Karpas-422 (cell line): ENCODE data around the gene ZFP3. TPM values are rescaled to one million over a fixed set of nuclear protein-coding genes. Genes with fewer than 3 reads are reported as not detected.
"Not testable (repeated sequence)": the region's sequence is repeated elsewhere in the genome, so short reads cannot be mapped to it uniquely, and the experiment has no call there.

ENCODE experiments used
- DNase-seq: peaks from one replicate; pipeline ENCODE4 v3.0.0-alpha.2; 2015
- H2AFZ ChIP-seq: fragments of 200-600 bp; sonication (generic); 2 replicates; pipeline ENCODE4 v1.6.1; 2014; ENCODE audit warnings: antibody characterized with exemption, low read length, mixed read lengths
- H3K27ac ChIP-seq: fragments of 200-600 bp; sonication (generic); 2 replicates; pipeline ENCODE4 v1.5.1; 2014; ENCODE audit warnings: mild to moderate bottlenecking, low read length, moderate library complexity
- H3K27me3 ChIP-seq: fragments of 200-600 bp; sonication (generic); 2 replicates; pipeline ENCODE4 v1.6.1; 2014; ENCODE audit warnings: low read length, mixed read lengths
- H3K36me3 ChIP-seq: fragments of 200-600 bp; sonication (generic); 2 replicates; pipeline ENCODE4 v1.6.1; 2014; ENCODE audit warnings: low read length, mixed read lengths; ENCODE audit not compliant: insufficient read depth
- H3K4me1 ChIP-seq: fragments of 200-600 bp; sonication (generic); 2 replicates; pipeline ENCODE4 v1.6.1; 2014; ENCODE audit warnings: mild to moderate bottlenecking, low read length, mixed read lengths
- H3K4me2 ChIP-seq: fragments of 200-600 bp; sonication (generic); 2 replicates; pipeline ENCODE4 v1.6.1; 2014; ENCODE audit warnings: low read length, low read depth, mild to moderate bottlenecking; ENCODE audit not compliant: poor library complexity, severe bottlenecking
- H3K4me3 ChIP-seq: fragments of 200-600 bp; sonication (generic); 2 replicates; pipeline ENCODE4 v1.5.1; 2014; ENCODE audit warnings: mild to moderate bottlenecking, antibody characterized with exemption, low read length, mixed read lengths
- H3K79me2 ChIP-seq: fragments of 200-600 bp; sonication (generic); 2 replicates; pipeline ENCODE4 v1.6.1; 2014; ENCODE audit warnings: mild to moderate bottlenecking, low read length, mixed read lengths
- H3K9ac ChIP-seq: fragments of 200-600 bp; sonication (generic); 2 replicates; pipeline ENCODE4 v1.6.0; 2014; ENCODE audit warnings: low read length
- H3K9me2 ChIP-seq: fragments of 200-600 bp; sonication (generic), shearing (Covaris generic); replicated peaks from 2 replicates; pipeline ENCODE4 v1.6.0; 2014; ENCODE audit warnings: mild to moderate bottlenecking, low read length, moderate library complexity; ENCODE audit not compliant: insufficient read depth
- H3K9me3 ChIP-seq: fragments of 300-700, 200-600 bp; sonication (generic); 2 replicates; pipeline ENCODE4 v1.6.1; 2014; ENCODE audit warnings: low read length, mixed read lengths
- H4K20me1 ChIP-seq: fragments of 200-600 bp; sonication (generic); 2 replicates; pipeline ENCODE4 v1.6.1; 2014; ENCODE audit warnings: mild to moderate bottlenecking, antibody characterized with exemption, low read length, low read depth; ENCODE audit not compliant: insufficient read depth
- total RNA-seq: library from RNA; depleted of rRNA; stranded (reverse); fragments of >200 nt; shearing (Covaris generic); gene quantifications from 2 replicates; pipeline ENCODE4 v1.2.3, GENCODE V29; 2014; ENCODE audit warnings: low replicate concordance

The ZFP3 gene
- total RNA-seq, 1 experiment from 2014 or later, result 0.63 TPM

DNA sequence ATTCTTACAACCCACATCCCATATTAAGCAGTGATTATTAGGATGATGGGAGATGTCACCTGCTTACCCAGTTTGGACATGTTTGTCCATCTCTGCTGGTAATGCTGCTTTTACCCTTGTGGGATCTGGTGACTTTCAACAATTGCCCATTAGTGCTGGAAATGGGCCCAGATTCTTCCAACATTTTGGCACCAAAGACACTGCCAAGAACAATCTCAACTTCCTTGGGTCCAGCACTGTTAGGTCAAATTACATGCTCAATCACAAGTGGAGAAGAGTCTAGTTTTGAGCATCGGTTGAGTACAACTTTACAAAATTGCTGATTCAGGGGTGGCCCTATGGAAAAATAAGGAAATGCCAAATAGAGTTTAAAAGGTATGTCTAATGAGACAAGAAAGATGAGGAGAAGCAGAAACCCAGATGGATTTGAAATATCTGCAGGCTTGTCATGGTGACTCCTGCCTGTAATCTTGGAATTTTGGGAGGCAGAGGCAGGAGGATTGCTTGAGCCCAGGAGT lies 13.0 kb upstream of the ZFP3 start:
- Histone ChIP-seq H3K27me3 (no peaks in the 10 kb centered on the region), H3K4me3 (no peak overlapping the region), H3K4me1 (no peaks in the 10 kb centered on the region), H4K20me1 (no peaks in the 10 kb centered on the region), H3K27ac (no peak overlapping the region), H2AFZ (no peak overlapping the region), H3K9ac (no peak overlapping the region), H3K9me3 (no peaks in the 10 kb centered on the region), H3K4me2 (no peak overlapping the region), H3K9me2 (no peaks in the 10 kb centered on the region), H3K79me2 (no peaks in the 10 kb centered on the region), H3K36me3 (no peaks in the 10 kb centered on the region)
- no peak for DNase-seq

DNA sequence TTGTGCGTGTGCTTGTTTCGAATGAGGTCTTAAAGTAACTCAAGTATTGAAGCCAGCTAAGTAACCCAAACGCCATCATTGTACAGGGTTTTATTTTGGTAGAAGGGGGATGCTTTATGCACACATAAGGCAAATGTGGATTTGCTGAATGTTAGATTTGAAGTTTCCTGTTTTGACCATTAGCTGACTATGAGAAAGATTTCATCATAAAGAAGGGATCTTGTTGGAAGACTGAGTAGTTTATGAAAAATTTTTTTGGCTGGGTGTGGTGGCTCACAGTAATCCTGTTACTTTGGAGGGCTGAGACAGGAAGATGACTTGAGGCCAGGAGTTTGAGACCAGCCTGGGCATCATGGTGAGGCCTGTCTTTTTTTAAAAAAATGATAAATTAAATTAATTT lies 10.0 kb upstream of the ZFP3 start:
- Histone ChIP-seq H3K27me3 (no peaks in the 10 kb centered on the region), H4K20me1 (no peaks in the 10 kb centered on the region), H2AFZ (no peak overlapping the region), H3K27ac (no peak overlapping the region), H3K9me3 (no peaks in the 10 kb centered on the region), H3K9ac (no peak overlapping the region), H3K4me2 (no peak overlapping the region), H3K36me3 (no peaks in the 10 kb centered on the region), H3K4me1 (no peaks in the 10 kb centered on the region), H3K79me2 (no peaks in the 10 kb centered on the region), H3K4me3 (no peak overlapping the region), H3K9me2 (no peaks in the 10 kb centered on the region)
- no peak for DNase-seq

DNA sequence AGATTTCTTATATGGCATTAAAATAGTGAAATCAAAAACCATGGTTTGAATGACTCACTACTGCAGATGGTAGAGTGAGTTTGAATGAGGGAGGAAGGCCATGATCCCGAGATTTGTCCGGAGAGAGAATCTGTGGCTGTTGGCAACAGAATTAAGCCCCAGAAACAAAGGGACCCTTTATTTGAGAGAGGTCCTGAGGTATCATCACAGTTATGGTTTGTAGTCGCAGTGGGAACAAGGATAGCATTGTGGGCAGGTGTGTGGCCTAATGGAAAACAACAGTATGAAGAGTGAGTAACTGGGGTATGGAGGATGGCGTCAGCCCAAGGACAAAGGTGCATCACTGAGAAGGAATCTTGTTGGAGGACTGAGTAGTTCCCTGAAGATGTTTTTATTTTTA lies 8.5 kb upstream of the ZFP3 start:
- no peak overlapping the region for H3K4me2 ChIP-seq
- no peaks in the 10 kb centered on the region for H3K9me2 ChIP-seq
- no peak overlapping the region for H3K27ac ChIP-seq
- no peak overlapping the region for H3K4me3 ChIP-seq
- no peak overlapping the region for H2AFZ ChIP-seq
- no peaks in the 10 kb centered on the region for H4K20me1 ChIP-seq
- H3K4me1 ChIP-seq, result no peaks in the 10 kb centered on the region
- no peaks in the 10 kb centered on the region for H3K36me3 ChIP-seq
- no peak for DNase-seq
- H3K27me3 ChIP-seq, result no peaks in the 10 kb centered on the region
- H3K9ac ChIP-seq, result no peak overlapping the region
- no peaks in the 10 kb centered on the region for H3K79me2 ChIP-seq
- no peaks in the 10 kb centered on the region for H3K9me3 ChIP-seq

DNA sequence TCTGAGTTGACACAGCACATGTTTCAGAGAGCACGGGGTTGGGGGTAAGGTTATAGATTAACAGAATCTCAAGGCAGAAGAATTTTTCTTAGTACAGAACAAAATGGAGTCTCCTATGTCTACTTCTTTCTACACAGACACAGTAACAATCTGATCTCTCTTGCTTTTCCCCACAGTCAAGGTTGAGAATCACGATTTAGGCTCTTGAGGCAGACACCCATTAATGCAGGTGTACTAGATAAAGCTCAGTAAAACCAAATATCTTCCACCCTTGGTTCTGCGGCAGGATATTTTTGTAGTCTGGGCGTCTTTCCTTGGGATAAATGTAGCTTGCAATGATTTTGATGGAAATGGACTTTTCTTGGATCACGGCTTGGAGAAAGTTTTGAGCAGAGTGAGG lies 2.8 kb upstream of the ZFP3 start:
- H3K27ac ChIP-seq, H3K4me3 ChIP-seq, H3K27me3 ChIP-seq, H3K9me2 ChIP-seq, H4K20me1 ChIP-seq, H2AFZ ChIP-seq, H3K36me3 ChIP-seq, H3K4me1 ChIP-seq, DNase-seq, H3K4me2 ChIP-seq, H3K9me3 ChIP-seq, H3K79me2 ChIP-seq, H3K9ac ChIP-seq: not testable (repeated sequence)

DNA sequence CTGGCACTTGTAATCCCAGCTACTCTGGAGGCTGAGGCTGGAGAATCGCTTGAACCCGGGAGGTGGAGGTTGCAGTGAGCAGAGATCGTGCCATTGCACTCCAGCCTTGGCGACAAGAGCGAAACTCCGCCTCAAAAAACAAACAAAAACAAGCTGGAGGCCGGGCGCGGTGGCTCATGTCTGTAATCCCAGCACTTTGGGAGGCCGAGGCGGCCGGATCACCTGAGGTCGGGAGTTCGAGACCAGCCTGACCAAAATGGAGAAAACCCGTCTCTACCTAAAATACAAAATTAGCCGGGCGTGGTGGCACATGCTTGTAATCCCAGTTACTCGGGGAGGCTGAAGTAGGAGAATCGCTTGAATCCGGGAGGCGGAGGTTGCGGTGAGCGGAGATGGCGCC lies 992 bp upstream of the ZFP3 start:
- not testable (repeated sequence) for H3K79me2 ChIP-seq, H3K9ac ChIP-seq, H3K4me1 ChIP-seq, H2AFZ ChIP-seq, H3K9me3 ChIP-seq, H3K27ac ChIP-seq, H3K4me2 ChIP-seq, H3K36me3 ChIP-seq, H3K9me2 ChIP-seq, H3K4me3 ChIP-seq, H3K27me3 ChIP-seq, DNase-seq, H4K20me1 ChIP-seq

DNA sequence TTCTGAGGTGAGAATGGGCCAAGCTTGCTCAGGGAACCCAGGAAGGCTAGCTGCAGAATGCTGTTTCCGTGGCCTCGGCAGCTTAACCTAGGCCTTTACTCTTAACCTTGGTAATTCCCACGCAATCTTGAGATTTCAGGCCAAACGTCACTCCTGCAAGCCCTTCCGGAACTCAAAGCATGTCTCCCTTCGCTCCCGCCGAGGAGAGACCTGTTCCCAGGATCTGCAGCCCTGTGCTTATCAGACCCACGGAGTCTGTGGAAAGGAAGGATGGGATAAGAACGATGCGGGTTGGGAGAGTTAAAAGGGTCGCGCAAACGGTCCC lies 524 bp upstream of the ZFP3 start:
- no peaks in the 10 kb centered on the region for H3K9me3 ChIP-seq
- H3K27me3 ChIP-seq, result no peaks in the 10 kb centered on the region
- no peaks in the 10 kb centered on the region for H3K36me3 ChIP-seq
- no peak overlapping the region for H3K9ac ChIP-seq
- H3K79me2 ChIP-seq, result no peaks in the 10 kb centered on the region
- H2AFZ ChIP-seq, result no peak overlapping the region
- H4K20me1 ChIP-seq, result no peaks in the 10 kb centered on the region
- no peak overlapping the region for H3K27ac ChIP-seq
- no peaks in the 10 kb centered on the region for H3K9me2 ChIP-seq
- no peak overlapping the region for H3K4me2 ChIP-seq
- H3K4me1 ChIP-seq, result peaks cover 8% of the 10 kb centered on the region
- no peak overlapping the region for H3K4me3 ChIP-seq
- DNase-seq, result no peak

DNA sequence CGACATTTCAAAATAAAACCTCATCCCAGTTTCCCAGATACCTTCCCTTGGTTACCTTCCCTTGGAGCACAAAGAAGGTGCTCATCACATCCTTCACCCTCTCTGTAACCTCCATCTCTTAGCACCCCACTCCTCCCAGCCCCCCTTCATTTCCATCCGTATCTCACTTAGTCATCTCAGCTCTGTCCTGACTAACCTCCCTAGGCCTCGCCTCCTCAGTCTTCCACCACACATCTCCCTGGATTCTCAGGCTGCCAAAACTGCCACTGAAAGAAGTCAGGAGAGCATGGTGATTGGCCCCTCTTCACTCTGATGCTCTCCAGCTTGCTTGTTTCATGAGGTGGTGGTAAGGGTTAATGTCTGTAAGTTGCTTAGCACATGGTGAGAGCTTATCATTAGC lies 2.3 kb downstream of the ZFP3 start:
- Histone ChIP-seq H3K9me3 (no peaks in the 10 kb centered on the region), H3K36me3 (no peaks in the 10 kb centered on the region), H3K4me3 (no peak overlapping the region), H3K27me3 (no peaks in the 10 kb centered on the region), H3K79me2 (no peaks in the 10 kb centered on the region), H2AFZ (no peak overlapping the region), H3K9ac (no peak overlapping the region), H3K27ac (no peak overlapping the region), H3K4me2 (no peak overlapping the region), H4K20me1 (no peaks in the 10 kb centered on the region), H3K4me1 (peaks cover 8% of the 10 kb centered on the region), H3K9me2 (no peaks in the 10 kb centered on the region)
- no peak for DNase-seq

DNA sequence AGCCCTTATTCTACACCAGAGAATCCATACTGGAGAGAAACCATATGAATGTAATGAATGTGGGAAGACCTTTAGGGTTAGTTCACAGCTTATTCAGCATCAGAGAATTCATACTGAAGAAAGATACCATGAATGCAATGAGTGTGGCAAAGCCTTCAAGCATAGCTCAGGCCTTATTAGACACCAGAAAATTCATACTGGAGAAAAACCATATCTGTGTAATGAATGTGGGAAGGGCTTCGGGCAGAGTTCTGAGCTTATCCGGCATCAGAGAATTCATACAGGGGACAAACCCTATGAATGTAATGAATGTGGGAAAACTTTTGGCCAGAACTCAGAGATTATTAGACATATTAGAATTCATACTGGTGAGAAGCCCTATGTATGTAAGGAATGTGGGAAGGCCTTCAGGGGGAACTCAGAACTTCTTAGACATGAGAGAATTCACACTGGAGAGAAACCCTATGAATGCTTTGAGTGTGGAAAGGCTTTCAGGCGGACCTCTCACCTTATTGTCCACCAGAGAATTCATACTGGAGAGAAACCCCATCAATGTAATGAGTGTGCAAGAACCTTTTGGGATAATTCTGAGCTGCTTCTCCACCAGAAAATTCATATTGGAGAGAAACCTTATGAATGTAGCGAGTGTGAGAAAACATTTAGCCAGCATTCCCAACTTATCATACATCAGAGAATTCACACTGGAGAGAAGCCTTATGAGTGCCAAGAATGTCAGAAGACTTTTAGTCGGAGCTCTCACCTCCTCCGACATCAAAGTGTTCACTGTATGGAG lies 14.1 kb downstream of the ZFP3 start:
- no peak overlapping the region for H2AFZ ChIP-seq
- no peak overlapping the region for H3K27ac ChIP-seq
- peaks cover 9% of the 10 kb centered on the region; the same call in 1 of the 2 replicates for H3K36me3 ChIP-seq
- DNase-seq, result peak; percentile 16
- H4K20me1 ChIP-seq, result no peaks in the 10 kb centered on the region
- no peak overlapping the region for H3K4me2 ChIP-seq
- peaks cover 65% of the 10 kb centered on the region for H3K9me3 ChIP-seq
- H3K4me1 ChIP-seq, result no peaks in the 10 kb centered on the region
- no peak overlapping the region for H3K9ac ChIP-seq
- no peaks in the 10 kb centered on the region for H3K27me3 ChIP-seq
- no peaks in the 10 kb centered on the region for H3K79me2 ChIP-seq
- H3K9me2 ChIP-seq, result no peaks in the 10 kb centered on the region
- H3K4me3 ChIP-seq, result no peak overlapping the region
